Activated T-cell treated with anti-CD3 and anti-CD28 coated beads, Interleukin-2, amount 50 U/mL, for 72 hours (primary cell): Measurements from ENCODE around the gene PCNA. TPM values are rescaled to one million over a fixed set of nuclear protein-coding genes. Genes with fewer than 3 reads are reported as not detected.

ENCODE experiments used
- ATAC-seq, 2 donors: fragments of 150-1000 bp; cut with Tn5 transposase; replicated peaks in 1 of 2; 2 replicates each; pipeline ENCODE4 v1.10.0; 2021; ENCODE audit warnings: moderate library complexity in 2 of 2, mild to moderate bottlenecking in 1 of 2
- DNase-seq, 2 donors: peaks; one replicate each; pipeline ENCODE4 v3.0.0; 2021 to 2022; ENCODE audit warnings: mixed read lengths in 1 of 2
- H3K27ac Mint-ChIP-seq: one replicate; pipeline ENCODE4 v1.8.0; 2022; ENCODE audit warnings: mild to moderate bottlenecking, moderate library complexity, mixed read lengths
- H3K27me3 Mint-ChIP-seq: one replicate; pipeline ENCODE4 v1.8.0; 2022; ENCODE audit warnings: low read depth, mixed read lengths
- H3K36me3 Mint-ChIP-seq, 2 donors: one replicate each; pipeline ENCODE4 v1.8.0; 2022; ENCODE audit warnings: mixed read lengths in 2 of 2, mild to moderate bottlenecking in 1 of 2; ENCODE audit not compliant: insufficient read depth in 2 of 2
- H3K4me1 Mint-ChIP-seq: one replicate; pipeline ENCODE4 v1.8.0; 2022; ENCODE audit warnings: low read depth, mixed read lengths
- H3K4me3 Mint-ChIP-seq, 2 donors: one replicate each; pipeline ENCODE4 v1.8.0; 2022; ENCODE audit warnings: mild to moderate bottlenecking in 2 of 2, mixed read lengths in 2 of 2, moderate library complexity in 2 of 2
- H3K9me3 Mint-ChIP-seq, 2 donors: one replicate each; pipeline ENCODE4 v1.8.0; 2022; ENCODE audit warnings: mixed read lengths in 2 of 2
- total RNA-seq, 2 donors: library from RNA; stranded (reverse); gene quantifications; one replicate each; pipeline ENCODE4 v1.2.3, GENCODE V29; 2022

PCNA gene
- total RNA-seq, 2 donors from 2014 or later, result 383 to 474 TPM

DNA sequence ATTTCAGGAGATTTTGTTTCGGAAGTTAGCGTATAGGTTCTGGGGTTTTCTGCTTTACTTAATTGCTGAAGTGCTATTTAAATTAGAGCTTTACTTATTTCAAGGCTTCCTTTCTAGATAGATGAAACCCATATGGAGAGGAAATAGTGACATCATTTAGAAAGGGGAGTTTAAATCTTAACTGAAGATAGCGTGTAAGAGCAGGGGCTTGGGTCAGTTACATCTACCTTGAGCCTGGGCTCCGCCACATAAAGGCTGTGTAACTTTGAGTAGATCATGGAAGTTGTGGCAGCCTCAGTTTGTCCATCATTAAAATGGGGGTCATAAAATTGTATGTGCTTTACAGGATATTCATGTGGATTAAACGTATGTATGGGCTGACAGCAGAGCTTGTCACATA is 11.7 kb upstream of the PCNA start:
- DNase-seq (no peak), ATAC-seq (no peak)
- Mint-ChIP-seq H3K27me3 (no peaks in the 10 kb centered on the region), H3K4me1 (peaks cover 34% of the 10 kb centered on the region), H3K9me3 (no peaks in the 10 kb centered on the region), H3K36me3 (peaks cover 3 to 5% of the 10 kb centered on the region in 2 donors), H3K27ac (peak overlapping the region; percentile 72), H3K4me3 (peak overlapping the region in 1 of 2 donors; percentile 54)

DNA sequence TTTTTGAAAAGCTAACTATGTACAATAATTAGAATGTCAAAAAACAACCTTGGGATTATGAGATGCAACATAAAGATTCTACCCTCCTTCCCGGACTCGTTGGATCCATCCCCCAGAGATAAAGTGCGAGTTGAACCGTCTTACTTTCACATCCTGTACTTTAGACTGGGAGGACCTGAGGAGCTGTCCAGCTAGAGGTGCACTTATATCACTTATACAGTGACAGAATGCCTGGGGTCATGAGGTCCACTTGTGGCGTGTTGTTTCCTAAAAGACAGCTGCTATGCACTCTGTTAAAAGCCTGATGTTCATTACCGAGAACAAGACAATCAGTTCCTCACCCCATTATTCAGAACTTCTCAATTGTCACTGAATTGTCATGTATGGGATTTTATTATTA is 9.1 kb upstream of the PCNA start:
- Mint-ChIP-seq H3K9me3 (no peaks in the 10 kb centered on the region), H3K36me3 (peaks cover 3 to 5% of the 10 kb centered on the region in 2 donors), H3K27me3 (no peaks in the 10 kb centered on the region), H3K4me1 (peaks cover 48% of the 10 kb centered on the region), H3K4me3 (peak overlapping the region; percentile 95 to 98), H3K27ac (peak overlapping the region; percentile 97)
- ATAC-seq (no peak), DNase-seq (no peak)

DNA sequence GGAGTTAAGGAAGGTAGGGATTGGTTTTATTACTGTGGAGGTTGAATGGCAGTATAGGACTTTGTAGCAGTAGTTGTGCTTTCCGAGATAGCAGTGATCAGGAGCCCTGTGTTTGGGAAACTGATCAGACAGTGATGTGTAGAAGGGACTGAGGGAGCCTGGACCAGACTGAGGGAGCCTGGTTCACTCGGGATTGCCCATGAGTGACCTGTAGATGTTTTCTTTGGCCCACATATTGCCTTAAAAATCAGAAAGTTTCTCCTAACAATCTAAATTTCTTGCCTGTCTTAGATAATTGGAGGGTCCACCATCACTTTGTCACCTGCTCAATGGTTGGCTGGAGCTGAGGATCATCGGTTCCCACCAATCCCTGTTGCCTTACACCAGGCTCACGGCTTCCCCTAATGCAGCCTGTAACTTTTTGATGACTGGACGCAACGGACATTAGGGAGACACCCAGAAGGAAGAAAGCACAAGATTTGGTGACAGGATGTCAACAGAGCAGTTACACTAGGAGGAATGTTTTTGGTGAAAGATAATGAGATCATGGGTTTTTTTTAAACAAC is 8.2 kb upstream of the PCNA start:
- Mint-ChIP-seq H3K4me3 (peak overlapping the region; percentile 95 to 98), H3K4me1 (peaks cover 51% of the 10 kb centered on the region), H3K27me3 (no peaks in the 10 kb centered on the region), H3K36me3 (peaks cover 3 to 5% of the 10 kb centered on the region in 2 donors), H3K9me3 (no peaks in the 10 kb centered on the region), H3K27ac (peak overlapping the region; percentile 97)
- ATAC-seq (no peak), DNase-seq (no peak)

DNA sequence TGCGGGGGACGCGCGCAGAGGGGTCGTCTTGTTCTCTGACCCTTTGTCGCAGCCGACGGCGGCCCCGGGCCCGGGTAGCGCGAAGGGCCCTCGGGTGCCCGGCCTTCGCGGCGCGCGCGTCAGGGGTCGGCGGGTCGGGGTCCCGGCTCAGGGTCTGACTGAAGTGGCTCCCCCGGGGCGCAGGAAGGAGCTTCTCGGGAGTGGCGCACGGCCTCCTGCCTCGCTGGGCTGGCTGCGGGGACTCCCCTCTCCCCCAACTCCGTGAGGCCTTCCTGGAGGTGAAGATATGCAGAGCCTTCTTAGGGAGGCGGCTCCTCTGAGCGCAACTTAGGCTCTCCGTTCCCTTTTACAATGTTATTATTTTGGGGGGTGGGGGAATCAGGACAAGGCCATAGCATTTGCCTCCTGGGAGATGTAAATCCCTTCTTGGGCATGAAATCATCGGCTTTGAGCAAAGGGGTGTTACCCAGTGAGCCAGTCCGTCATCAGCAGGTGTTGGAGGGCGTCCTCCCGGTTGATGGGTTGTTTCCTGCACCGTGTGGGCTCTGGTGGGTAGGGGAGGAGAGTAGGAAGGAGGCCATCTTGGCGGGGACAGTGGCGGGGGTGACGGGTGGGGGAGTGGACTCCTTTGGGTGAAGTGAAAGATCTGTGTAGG is 7.6 kb upstream of the PCNA start:
- Mint-ChIP-seq H3K4me1 (peaks cover 57% of the 10 kb centered on the region), H3K4me3 (peak overlapping the region; percentile 95 to 98), H3K36me3 (peaks cover 3 to 5% of the 10 kb centered on the region in 2 donors), H3K9me3 (no peaks in the 10 kb centered on the region), H3K27me3 (no peaks in the 10 kb centered on the region), H3K27ac (peak overlapping the region; percentile 97)
- DNase-seq, result peak; percentile 76 to 84
- ATAC-seq, result peak; percentile 55 to 60

DNA sequence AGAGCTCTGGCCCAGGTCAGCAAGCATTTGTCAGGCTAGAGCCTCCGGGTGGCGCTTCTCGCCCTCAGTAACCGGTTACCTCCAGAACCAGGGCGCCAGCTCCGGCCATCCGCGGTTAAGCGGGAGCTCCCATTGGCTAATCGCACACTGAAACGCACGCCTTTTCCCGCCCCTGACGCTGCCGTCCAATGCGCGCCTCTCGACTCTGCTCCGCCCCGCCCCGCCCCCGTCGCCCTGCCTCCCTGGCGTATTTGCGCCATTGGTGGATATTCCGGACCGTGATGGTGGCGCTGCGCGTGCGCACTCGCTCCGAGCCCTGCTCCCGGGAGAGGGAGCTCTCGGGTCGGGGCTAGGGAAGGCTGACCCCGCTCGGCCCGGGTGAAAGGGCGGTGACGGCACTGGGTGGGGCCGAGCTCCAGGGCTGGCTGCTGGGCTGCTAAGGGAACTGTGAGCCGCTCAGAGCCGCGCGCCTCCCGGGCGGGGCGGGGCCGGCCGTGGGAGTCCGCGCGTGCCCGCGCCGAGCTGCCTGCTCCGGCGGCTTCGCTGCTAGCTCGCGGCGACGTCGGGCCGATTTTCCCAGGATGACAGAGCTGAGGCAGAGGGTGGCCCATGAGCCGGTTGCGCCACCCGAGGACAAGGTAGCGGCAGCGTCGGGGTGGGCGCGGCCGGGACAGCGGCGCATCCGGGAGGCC is 6.9 kb upstream of the PCNA start, which contains the start of gene CDS2:
CDS2 (plus strand) TSS at position 497 of the 692 bp plus-strand sequence; CDS start at position 582, 85 bp downstream.
- Mint-ChIP-seq H3K27ac (peak within 1 kb of the TSS; percentile 97), H3K27me3 (no peaks in the 10 kb centered on the region), H3K4me1 (peaks cover 61% of the 10 kb centered on the region), H3K4me3 (peak within 1 kb of the TSS; percentile 95 to 98), H3K9me3 (no peaks in the 10 kb centered on the region), H3K36me3 (peaks cover 3 to 5% of the 10 kb centered on the region in 2 donors)
- DNase-seq, result peak; percentile 99 to 100
- peak; percentile 92 for ATAC-seq

DNA sequence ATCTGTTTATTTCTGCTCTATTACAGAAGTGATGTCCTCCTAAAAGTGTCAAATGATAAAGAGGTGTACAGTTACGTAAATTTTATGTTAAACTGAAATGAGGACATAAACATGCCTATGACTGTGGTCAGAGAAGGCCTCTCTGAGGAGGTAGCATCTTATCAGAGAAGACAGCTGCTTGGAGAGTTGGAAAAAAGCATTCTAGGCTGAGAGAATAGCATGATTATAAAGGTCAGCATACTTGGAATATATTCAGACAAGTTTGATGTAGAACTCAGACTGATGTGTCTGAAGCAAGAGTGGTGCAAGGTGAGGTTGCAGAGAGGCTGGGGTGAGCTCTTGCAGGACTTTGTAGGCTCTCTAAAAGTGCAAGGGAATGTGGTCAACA is 3.1 kb upstream of the PCNA start:
- ATAC-seq (no peak), DNase-seq (no peak)
- Mint-ChIP-seq H3K27ac (peak overlapping the region; percentile 26), H3K4me3 (no peak overlapping the region), H3K9me3 (no peaks in the 10 kb centered on the region), H3K27me3 (no peaks in the 10 kb centered on the region), H3K4me1 (peaks cover 65% of the 10 kb centered on the region), H3K36me3 (peaks cover 5 to 16% of the 10 kb centered on the region in 2 donors)

DNA sequence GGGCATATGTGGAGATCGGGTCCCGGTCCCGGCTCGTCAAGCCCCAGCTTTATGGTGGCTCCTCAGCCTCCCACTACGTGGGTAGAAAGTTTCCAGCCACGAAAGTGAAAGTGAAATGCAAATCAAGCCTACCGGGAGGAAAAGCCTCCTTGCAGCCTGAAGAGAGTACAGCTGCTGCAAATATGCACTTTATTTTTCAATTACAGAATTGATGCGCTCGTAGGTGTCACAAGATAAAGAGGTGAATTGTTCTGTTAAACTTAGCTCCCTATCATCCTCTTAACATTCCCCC is 373 bp upstream of the PCNA start:
- Mint-ChIP-seq H3K4me3 (peak overlapping the region; percentile 86 to 92), H3K4me1 (peaks cover 73% of the 10 kb centered on the region), H3K27me3 (no peaks in the 10 kb centered on the region), H3K36me3 (peaks cover 10 to 34% of the 10 kb centered on the region in 2 donors), H3K27ac (peak overlapping the region; percentile 89), H3K9me3 (no peaks in the 10 kb centered on the region)
- DNase-seq, result no peak
- ATAC-seq, result no peak

DNA sequence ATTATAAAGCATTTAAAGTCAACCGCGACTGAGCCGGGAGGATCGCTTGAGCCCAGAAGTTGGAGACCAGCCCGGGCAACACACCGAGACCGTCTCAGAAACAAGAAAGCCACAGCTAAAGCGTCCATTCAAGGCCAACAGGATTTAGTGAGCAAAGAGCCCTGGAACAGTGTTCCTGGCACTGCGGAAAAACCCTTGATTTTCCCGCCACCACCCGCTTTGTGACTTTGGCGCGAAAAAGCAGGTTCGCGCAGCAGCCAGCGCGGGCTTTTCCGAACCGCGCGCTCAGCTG is 669 bp downstream of the PCNA start:
- DNase-seq (no peak), ATAC-seq (no peak)
- peak overlapping the region; percentile 86 to 92 for H3K4me3 Mint-ChIP-seq
- H3K27ac Mint-ChIP-seq, result peak overlapping the region; percentile 87
- H3K9me3 Mint-ChIP-seq, result no peaks in the 10 kb centered on the region
- peaks cover 10 to 41% of the 10 kb centered on the region in 2 donors for H3K36me3 Mint-ChIP-seq
- H3K4me1 Mint-ChIP-seq, result peaks cover 73% of the 10 kb centered on the region
- H3K27me3 Mint-ChIP-seq, result no peaks in the 10 kb centered on the region

DNA sequence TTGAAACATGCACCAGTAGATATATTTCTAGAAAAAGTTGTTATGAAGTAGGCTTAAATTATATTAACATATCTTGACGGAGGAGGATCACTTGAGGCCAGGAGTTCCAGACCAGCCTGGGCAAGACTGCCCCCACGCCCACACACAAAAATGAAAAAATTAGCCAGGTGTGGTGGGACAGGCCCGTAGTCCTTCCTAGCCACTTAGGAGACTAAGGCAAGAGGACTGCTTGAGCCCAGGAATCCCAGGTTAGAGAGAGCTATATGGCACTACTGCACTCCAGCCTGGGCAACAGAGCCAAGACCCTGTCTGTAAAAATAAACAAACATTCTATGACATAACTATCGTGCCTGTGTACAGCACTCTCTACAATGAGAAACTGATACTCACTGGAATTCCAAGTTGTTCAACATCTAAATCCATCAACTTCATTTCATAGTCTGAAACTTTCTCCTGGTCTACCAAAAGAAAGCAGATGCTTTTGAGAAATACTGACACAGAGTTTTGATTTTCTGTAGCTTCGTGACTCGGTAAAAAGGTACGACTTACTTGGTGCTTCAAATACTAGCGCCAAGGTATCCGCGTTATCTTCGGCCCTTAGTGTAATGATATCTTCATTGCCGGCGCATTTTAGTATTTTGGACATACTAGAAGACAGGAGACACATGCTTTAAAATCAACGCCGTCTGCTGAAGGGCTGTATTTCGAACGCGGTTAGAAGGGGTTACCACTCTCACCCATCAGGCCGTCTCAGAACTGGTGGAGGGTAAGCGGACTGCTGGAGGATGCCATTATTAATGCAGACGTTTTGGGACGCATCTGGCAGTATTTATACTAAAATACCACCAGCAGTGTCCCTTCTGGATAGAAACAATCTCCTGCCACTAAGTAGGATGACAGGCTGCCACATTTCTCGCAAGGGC is 1.3 kb downstream of the PCNA start:
- no peak for ATAC-seq

DNA sequence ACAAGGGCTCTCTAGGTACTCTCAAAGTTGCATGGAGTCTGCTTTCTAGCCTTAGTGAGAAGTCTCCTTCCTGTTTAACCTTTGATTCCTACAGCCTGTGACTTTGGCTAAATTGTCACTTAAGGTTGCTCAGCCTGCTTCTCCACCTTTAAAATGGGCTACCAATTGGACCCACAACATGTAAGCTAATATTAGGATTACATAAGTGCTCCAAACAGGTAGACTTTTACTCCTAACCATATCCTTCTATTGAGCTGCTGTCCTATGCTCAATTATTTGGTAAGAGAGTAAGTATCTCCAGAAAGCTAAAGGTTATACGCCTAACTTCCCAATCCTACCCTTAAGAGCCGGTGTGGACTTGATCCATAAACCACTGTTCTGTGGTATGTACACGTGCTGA is 2.9 kb downstream of the PCNA start:
- Mint-ChIP-seq H3K27me3 (no peaks in the 10 kb centered on the region), H3K36me3 (peaks cover 10 to 46% of the 10 kb centered on the region in 2 donors), H3K27ac (peak overlapping the region; percentile 94), H3K9me3 (no peaks in the 10 kb centered on the region), H3K4me1 (peaks cover 80% of the 10 kb centered on the region), H3K4me3 (peak overlapping the region; percentile 86 to 92)
- no peak for DNase-seq
- ATAC-seq, result no peak

More for the DNA sequence above, 1.3 kb downstream of the PCNA start:
- peaks cover 10 to 44% of the 10 kb centered on the region in 2 donors for H3K36me3 Mint-ChIP-seq
- no peaks in the 10 kb centered on the region for H3K9me3 Mint-ChIP-seq
- DNase-seq, result peak in 1 of 2 donors; percentile 8
- H3K27ac Mint-ChIP-seq, result peak overlapping the region; percentile 94
- H3K4me1 Mint-ChIP-seq, result peaks cover 79% of the 10 kb centered on the region
- peak overlapping the region; percentile 86 to 92 for H3K4me3 Mint-ChIP-seq
- no peaks in the 10 kb centered on the region for H3K27me3 Mint-ChIP-seq

DNA sequence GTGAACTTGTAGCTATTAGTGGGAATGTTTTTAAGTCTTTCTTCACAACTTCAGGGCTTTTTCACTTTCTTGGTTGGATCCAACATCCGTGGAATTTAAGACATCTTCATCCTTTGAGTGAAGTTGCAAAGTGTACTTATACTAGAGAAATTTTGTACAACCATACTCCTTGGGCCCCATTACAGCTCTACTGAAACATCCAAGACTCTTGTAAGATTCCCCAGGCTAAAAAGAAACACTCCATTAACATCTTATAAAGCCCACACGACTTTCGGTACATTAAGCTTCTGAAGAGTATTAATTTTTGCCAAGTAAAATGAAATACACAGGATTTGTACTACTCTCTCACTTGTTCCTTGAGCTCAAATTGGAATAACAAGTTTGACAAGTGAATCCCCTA is 5.4 kb downstream of the PCNA start:
- H3K36me3 Mint-ChIP-seq, result peaks cover 10 to 51% of the 10 kb centered on the region in 2 donors
- H3K9me3 Mint-ChIP-seq, result no peaks in the 10 kb centered on the region
- H3K27ac Mint-ChIP-seq, result peak overlapping the region; percentile 84
- ATAC-seq, result no peak
- no peaks in the 10 kb centered on the region for H3K27me3 Mint-ChIP-seq
- H3K4me3 Mint-ChIP-seq, result peak overlapping the region; percentile 96 to 98
- no peak for DNase-seq
- H3K4me1 Mint-ChIP-seq, result peaks cover 63% of the 10 kb centered on the region

DNA sequence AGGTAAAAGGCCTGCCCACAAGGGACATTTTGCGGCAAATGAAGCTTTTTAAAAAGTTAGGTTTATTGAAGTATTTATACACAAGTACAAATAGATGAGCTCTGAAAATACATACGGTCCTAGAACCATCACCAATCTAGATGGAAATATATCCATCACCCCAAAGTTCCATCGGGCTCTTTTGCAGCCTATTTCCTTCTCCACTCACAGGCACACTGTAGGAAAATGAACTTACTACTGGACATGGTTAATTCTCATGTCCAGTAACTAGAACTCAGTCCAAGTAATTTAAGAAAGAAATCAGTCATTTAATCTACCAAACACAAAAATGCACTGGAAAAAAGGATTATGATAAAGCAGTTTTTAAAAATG is 6.2 kb downstream of the PCNA start:
- H3K27me3 Mint-ChIP-seq, result no peaks in the 10 kb centered on the region
- DNase-seq (no peak), ATAC-seq (no peak)
- H3K27ac Mint-ChIP-seq, result peak overlapping the region; percentile 84
- H3K4me3 Mint-ChIP-seq, result peak overlapping the region; percentile 96 to 98
- no peaks in the 10 kb centered on the region for H3K9me3 Mint-ChIP-seq
- H3K4me1 Mint-ChIP-seq, result peaks cover 63% of the 10 kb centered on the region
- H3K36me3 Mint-ChIP-seq, result peaks cover 10 to 52% of the 10 kb centered on the region in 2 donors

DNA sequence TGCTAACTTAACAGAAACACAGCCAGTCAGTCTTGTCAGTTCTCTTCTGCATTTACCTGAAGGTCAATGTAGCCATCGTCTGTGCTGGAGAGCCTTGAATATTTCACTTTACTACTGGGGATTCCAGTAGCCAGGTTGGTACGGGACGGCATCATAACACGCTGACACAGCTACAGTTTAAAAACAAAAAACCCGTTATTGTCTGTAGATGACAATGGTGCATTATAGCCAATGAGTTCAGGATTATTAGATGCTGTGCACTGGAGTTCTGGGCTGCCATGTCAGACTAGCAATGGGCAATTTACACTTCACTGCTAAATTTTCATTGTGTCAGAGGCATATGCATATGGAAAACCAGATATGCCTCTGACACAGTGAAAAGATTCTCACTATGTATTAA is 10.5 kb downstream of the PCNA start:
- no peaks in the 10 kb centered on the region for H3K9me3 Mint-ChIP-seq
- H3K4me3 Mint-ChIP-seq, result no peak overlapping the region
- no peak overlapping the region for H3K27ac Mint-ChIP-seq
- ATAC-seq (no peak), DNase-seq (no peak)
- H3K4me1 Mint-ChIP-seq, result peaks cover 22% of the 10 kb centered on the region
- peaks cover 6 to 23% of the 10 kb centered on the region in 2 donors for H3K36me3 Mint-ChIP-seq
- H3K27me3 Mint-ChIP-seq, result no peaks in the 10 kb centered on the region
